Sigmoid colon (tissue), 4 donors: ENCODE results near the gene CFAP61.

Experiments used
- POLR2AphosphoS5 ChIP-seq, 4 donors: sonication (generic); formaldehyde crosslinking; IDR thresholded peaks; one replicate each; pipeline ENCODE4 v1.6.1; 2017; ENCODE audit warnings: antibody characterized with exemption in 4 of 4
- TF ChIP-seq, protein P1 (sequence below), 4 experiments: fragments of 450-650 bp in 3 of 4; fragments of 200-600 bp in 1 of 4; IDR thresholded peaks; one replicate each; pipeline ENCODE4 v1.5.1; 2016 to 2019; ENCODE audit warnings: antibody characterized with exemption in 4 of 4, mild to moderate bottlenecking in 3 of 4, moderate library complexity in 2 of 4

DNA sequence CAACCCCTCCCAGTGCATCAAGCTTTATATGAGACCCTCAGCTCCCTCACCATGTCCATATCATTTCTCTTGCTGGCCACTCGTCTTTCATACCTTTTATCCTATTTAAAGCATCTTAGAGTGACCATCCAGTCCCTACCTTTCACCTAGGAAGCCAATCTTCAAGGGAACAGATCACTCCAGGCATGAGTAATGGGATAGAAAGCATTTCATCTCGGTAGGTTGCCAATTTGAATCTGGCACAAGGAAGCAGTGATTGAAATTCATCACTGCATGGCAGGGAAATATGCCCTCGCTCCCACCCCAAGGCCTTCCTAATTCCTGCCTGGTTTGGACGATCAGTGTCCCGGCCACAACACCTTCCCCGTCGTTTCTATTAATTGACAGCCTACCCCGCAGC, 150.4 kb downstream of the CFAP61 start:
- TF ChIP-seq, protein P1, sequence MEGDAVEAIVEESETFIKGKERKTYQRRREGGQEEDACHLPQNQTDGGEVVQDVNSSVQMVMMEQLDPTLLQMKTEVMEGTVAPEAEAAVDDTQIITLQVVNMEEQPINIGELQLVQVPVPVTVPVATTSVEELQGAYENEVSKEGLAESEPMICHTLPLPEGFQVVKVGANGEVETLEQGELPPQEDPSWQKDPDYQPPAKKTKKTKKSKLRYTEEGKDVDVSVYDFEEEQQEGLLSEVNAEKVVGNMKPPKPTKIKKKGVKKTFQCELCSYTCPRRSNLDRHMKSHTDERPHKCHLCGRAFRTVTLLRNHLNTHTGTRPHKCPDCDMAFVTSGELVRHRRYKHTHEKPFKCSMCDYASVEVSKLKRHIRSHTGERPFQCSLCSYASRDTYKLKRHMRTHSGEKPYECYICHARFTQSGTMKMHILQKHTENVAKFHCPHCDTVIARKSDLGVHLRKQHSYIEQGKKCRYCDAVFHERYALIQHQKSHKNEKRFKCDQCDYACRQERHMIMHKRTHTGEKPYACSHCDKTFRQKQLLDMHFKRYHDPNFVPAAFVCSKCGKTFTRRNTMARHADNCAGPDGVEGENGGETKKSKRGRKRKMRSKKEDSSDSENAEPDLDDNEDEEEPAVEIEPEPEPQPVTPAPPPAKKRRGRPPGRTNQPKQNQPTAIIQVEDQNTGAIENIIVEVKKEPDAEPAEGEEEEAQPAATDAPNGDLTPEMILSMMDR (IDR thresholded peaks at IDR 0.05) = no peak
- no peak for TF ChIP-seq POLR2AphosphoS5 (IDR thresholded peaks at IDR 0.05)
